ENCODE measurements around the gene ZNF227. TPM values are rescaled to one million over a fixed set of nuclear protein-coding genes. Genes with fewer than 3 reads are reported as not detected.

The ZNF227 gene
- total RNA-seq, 4 donors from 2014 or later: 15.3 to 18.3 (median 16.9) TPM

DNA sequence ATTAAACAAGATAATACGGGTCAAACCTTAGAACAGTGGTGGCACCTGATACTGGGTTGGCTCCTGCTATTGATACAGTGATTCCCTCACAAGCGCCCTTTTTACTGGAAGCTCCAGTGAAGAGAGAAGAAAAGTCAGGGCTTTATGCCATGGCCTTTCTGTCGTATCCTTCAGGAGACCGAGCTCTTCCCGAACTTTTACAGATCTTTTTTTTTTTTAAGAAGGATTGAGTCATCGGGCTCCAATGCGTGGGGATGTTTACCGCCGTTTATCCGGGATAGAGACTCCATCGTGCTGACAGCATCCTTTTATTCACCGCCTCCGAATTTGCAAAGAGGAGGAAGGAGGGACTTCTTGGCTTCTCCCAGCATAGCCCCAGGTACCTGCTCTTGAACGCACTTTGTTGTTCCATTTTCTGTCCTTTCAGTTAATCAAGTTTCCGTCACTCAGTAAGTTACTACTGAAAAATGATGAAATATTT is 574 bp downstream of the ZNF227 start:
- TF ChIP-seq, protein P1, sequence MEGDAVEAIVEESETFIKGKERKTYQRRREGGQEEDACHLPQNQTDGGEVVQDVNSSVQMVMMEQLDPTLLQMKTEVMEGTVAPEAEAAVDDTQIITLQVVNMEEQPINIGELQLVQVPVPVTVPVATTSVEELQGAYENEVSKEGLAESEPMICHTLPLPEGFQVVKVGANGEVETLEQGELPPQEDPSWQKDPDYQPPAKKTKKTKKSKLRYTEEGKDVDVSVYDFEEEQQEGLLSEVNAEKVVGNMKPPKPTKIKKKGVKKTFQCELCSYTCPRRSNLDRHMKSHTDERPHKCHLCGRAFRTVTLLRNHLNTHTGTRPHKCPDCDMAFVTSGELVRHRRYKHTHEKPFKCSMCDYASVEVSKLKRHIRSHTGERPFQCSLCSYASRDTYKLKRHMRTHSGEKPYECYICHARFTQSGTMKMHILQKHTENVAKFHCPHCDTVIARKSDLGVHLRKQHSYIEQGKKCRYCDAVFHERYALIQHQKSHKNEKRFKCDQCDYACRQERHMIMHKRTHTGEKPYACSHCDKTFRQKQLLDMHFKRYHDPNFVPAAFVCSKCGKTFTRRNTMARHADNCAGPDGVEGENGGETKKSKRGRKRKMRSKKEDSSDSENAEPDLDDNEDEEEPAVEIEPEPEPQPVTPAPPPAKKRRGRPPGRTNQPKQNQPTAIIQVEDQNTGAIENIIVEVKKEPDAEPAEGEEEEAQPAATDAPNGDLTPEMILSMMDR (IDR thresholded peaks at IDR 0.05; ENCODE audit: low read depth): no peak

DNA sequence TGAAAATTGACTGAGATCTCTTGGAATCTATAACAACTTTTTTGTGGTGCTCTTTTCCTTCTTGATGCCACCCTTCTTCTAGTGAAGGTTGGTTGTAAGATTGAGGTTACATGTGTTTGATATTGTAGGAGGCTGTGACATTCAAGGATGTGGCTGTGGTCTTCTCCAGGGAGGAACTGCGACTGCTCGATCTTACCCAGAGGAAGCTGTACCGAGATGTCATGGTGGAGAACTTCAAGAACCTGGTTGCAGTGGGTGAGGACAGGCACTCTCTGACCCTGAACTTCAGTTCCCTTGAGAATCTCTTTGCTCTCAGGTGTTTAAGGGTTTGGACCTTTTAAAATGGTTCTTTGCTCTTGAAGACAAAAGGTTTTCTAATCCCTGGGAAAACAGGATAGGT is 16.0 kb downstream of the ZNF227 start:
- TF ChIP-seq, protein P1 (IDR thresholded peaks at IDR 0.05; ENCODE audit: low read depth): no peak

DNA sequence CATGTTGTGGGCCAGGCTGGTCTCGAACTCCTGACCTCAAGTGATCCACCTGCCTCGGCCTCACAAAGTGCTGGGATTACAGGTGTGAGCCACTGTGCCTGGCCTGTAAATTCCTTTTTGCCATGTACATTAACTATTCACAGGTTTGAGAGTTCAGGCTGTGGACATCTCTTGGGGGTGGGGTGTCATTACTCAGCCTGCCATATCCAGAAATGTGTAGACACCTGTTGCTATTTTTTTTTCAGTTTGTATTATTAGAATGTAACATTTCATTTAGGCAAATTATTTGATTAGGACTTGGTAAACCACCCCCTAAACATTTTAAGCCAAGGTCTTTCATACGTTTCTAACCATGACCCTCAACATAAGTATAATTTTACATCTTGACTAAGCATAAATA is 20.5 kb downstream of the ZNF227 start:
- TF ChIP-seq, protein P1 (IDR thresholded peaks at IDR 0.05; ENCODE audit: low read depth): no peak

DNA sequence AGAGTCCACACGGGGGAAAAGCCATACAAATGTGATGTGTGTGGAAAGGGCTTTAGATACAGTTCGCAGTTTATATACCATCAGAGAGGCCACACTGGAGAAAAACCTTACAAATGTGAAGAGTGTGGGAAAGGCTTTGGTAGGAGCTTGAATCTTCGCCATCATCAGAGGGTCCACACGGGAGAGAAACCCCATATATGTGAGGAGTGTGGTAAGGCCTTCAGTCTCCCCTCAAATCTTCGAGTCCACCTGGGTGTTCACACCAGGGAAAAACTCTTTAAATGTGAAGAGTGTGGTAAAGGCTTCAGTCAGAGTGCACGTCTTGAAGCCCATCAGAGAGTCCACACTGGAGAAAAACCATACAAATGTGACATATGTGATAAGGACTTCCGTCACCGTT is 24.1 kb downstream of the ZNF227 start:
- TF ChIP-seq, protein P1 (IDR thresholded peaks at IDR 0.05; ENCODE audit: low read depth): no peak

DNA sequence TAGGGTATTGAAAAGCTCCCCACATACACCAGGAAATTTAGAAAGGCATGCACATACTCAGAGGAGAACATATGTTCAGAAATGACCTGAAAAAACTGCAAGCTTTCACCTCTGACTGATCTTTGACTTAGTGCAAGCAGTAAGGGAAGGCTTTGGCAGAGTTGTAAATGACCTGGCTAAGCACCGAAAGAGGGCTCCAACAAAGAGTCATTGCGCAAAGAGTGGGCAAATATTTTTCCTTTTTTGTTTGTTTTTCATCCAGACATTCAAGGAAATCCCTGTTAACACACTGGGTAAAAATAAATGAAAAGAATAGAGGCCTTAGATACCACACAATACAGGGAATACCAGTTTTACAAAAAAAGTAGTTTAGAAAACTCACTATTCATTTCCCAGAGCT is 42.2 kb downstream of the ZNF227 start:
- TF ChIP-seq, protein P1 (IDR thresholded peaks at IDR 0.05; ENCODE audit: low read depth): no peak

DNA sequence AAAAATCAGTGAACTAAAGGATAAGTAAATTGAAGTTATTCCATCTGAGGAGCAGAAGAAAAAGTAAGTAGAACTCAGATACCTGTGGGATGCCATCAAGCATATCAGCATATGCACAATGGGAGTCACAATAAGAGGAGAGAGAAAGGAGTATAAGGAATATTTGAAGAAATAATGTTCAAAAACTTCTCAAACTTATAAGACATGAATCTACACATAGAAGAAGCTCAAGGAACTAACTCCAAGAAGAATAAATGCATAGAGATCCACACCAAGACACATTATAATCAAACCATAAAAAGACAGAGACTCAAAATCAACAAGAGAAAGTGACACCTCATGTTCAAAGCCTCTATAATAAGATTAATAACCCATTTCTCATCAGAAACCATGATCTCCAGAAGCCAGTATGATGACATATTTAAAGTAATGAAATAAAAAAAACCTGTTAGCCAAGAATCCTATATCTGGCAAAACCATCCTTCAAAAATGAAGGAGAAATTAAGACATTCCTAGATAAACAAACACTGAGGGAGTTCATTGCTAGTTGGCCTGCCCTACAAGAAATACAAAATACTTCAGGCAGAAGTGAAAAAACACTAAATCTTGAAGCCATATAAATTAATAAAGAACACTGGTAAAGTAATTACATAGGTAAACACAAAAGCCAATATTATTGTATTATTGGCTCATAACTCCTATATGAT is 43.5 kb downstream of the ZNF227 start:
- TF ChIP-seq, protein P1 (IDR thresholded peaks at IDR 0.05; ENCODE audit: low read depth): no peak

DNA sequence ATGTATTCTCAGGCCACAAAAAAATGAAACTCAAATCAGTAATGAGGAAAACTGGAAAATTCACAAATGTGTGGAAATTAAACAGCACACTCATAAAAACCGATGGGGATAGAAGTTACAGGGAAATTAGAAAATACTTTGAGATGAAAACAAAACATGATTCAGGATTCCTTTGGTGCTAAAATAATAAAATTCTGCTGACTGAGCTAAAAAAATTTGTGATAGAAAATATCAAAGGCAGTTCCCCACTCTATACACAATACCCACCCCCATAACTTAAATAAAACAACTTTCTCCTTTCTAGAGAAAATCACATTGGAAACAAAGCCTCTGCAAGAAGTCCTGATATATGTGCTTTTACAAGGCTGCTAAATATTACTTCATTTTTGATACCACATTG is 45.8 kb downstream of the ZNF227 start:
- TF ChIP-seq, protein P1 (IDR thresholded peaks at IDR 0.05; ENCODE audit: low read depth): no peak

Measured in subcutaneous adipose tissue (tissue), 4 donors.